GM21825 (cell line): Measurements from ENCODE around the gene TSPAN7.

Experiments used
- ATAC-seq: cut with Tn5 transposase; IDR thresholded peaks from one replicate; pipeline ENCODE4 v1.9.1; 2021; ENCODE audit warnings: mild to moderate bottlenecking, moderate library complexity; ENCODE audit not compliant: unreplicated experiment

TSPAN7 gene

DNA sequence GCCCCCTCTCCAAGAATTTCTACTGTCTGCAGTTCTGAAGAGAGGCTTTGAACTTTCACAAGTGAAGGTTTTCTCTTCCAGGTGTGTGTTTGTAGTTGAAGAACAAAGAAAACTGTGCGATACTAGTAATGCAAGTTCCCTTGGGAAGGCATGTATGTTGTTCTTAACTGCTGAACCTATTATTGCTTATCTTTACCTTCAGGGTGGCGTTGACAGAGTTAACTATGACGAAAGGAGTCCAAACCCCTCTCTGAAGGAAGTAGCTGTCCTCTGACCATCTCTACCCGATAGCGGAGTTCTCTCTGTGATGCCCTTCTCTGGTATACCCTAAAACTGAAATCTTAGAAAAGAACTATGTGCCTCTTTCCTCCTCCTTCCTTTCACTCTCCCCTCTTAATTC lies 79.9 kb downstream of the TSPAN7 start:
- ATAC-seq, result no peak

DNA sequence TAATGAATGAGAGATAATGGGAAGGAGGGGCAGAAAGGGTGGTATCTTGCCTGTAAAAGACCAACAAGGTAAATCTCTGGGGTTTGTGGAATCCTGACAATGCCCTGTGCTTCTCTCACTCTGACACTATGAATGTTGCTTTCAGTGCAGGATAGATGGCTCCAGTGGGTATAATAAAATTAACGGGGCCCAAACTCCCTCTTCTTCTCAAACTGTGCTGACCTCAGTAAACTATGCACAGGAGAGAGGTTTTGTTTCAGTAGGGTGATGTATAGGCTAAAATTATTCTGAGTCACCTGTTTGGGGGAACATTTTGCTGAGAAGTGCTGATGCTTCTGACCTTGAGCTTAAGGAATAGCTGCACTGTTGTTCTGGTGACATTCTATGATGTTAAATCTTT lies 82.6 kb downstream of the TSPAN7 start:
- ATAC-seq, result no peak

DNA sequence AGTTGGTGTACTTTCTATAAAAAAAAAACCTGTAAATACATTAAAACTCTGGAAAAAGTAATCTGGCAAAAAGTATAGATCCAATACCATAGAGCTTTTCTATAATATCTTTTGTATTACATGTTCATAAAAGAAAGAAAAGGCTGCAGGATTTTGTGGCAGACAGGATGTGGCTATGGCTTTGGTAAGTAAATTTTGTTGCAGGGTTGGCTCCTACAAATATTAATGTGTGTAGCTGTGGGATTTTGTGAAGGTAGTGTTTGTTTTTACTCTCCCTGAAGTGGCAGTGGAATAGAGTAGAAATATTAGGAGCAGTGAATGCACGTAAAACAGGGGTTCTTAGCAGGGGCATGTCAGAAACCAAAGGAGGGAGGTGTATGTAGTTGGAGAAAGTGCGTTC lies 84.8 kb downstream of the TSPAN7 start:
- no peak for ATAC-seq

DNA sequence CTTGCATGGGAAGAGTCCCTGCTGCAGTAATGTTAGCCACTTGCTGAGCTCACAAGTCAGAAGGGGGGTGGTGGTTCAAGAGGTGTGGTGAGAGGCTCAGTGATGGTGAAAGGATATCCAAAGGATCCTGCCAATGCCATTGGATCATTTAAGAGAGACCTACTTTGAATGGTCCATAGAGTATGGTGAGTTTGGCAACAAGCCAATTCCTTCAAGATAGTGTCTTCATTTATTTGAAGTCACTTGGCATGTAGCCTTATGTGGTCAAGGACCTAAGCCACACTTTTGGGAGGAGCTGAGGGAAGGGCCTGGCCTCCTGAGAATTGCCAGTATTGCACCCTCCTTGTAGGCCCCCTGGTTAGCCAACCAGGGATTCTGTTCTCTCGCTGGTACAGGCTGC lies 87.9 kb downstream of the TSPAN7 start:
- ATAC-seq, result no peak

DNA sequence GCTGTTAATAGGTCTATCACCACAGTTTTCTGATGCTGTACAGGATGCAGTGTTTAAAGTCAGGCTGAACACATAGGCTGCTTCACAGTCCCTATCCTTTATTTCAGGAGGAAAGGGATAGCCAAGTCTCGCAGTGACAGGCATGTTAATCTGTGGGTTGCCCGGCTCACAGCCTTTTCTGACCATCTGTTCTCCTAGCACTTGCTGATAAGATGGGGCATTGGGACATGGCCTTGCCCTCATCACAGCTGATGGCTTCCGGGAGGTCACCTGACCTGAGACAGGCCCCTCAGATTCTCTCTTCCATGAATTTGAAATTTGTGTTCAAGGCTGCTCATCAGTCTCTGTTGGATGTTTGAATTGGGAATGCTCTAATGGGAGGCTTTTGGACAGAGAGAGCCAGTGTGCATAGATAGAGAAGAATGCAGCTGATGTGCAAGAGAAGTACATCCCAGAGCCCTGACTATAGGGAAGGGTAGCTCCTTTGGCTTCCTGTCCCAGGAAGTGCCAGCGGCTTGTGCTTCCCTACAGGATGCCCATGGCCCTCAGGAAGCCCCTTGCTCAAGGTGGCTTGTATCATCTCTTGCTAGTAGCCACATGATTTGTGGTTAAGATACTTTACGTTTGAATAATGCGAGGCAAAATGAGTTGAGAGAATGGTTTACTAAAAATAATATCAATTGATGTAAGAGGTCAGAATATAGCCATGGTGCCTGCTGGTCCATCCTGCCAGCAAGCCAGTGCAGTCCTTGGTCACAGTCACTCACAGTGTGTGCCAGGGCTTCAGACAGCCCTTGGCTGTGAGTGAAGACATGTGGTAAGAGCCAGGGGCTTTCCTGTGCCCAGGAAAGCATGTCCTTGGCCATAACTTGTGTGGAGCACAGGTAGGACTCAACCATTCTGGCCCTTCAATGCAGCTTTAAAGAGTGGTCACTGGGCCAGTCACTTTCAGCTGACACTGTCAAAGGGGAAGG lies 88.6 kb downstream of the TSPAN7 start:
- ATAC-seq, result no peak

DNA sequence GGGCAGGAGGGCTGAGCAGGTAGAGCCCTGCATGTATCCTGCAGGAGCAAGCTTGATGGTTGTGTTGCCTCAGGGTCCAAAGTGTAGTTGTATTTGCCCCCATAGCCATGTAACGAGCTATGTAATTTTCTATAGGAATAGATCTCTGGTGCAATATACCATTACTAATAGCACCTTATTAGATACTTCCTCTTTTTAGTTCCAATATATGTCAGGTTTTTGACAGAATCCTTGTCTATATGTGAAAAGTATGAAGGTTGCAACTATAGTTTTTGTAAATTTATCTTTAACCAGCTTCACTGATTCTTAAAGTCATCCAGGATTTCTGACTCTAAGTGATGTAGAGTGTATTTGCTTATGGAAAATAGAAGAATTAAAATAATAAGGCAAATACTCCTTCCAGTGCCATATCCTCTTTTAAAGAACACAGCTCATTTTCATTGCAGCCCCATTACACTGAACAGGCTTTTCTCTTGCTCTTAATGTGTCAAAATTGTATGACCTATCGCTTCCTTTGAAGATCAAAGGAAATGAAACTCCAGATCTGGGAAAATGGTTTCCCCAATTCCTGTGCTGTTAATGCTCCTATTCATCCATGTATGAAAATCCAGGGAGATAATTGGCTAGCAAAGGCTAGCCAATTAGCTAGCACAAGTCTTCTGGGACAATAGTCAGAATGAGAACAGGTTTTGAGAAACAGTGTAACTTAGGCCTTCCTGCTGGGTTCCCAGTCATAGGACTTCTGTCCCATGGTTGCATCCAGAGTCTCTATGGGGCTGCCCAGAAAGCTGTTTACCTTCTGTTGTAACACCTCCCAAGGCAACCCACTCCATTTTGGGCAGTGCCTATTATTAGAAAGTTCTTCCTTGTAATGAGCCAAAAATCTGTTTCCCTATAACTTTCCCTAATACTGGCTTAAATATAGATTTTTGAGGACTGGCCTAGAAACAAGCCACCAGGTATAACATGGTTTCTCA lies 90.6 kb downstream of the TSPAN7 start:
- no peak for ATAC-seq

DNA sequence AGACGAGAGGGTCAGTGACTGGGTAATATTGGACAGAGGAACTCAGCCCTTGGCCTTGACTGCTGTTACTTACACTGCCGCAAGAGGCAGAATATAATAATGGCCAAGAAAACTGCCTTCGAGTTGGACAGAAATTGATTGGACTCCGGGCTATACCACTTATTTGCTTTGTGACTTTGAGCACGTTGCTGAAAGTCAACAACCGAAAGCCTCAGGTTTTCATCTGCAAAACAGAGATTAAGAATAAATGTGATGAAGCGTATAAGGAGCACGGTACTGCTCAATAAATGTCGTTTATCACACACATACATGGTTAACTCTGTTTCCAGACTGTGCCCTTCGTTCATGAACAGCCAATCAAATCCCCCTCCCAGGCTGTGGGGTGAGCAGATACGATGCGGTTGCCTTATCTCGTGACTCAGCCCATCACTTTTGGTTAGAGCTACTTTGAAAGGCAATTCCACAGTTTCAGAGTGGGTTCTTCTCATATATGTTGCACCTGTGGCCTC lies 91.6 kb downstream of the TSPAN7 start:
- ATAC-seq, result no peak

DNA sequence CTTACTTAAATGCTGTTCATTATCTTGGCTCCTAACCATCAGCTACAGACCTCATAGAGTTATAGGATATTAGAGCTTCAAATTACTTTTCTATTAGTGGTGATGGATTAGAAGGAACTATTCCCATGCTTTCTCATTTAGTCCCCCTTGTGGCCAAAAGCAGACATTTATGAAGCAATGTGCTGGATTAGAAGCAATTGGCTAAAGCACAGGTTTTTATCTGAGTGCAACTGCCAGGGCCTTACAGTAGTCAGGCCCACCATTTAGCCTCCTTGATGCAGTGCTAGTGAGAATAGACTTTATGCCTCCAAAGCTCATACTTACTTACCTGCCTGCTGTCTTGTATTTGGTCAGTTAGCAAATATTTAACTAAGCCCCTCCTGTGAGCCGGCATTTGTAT lies 93.0 kb downstream of the TSPAN7 start:
- no peak for ATAC-seq

DNA sequence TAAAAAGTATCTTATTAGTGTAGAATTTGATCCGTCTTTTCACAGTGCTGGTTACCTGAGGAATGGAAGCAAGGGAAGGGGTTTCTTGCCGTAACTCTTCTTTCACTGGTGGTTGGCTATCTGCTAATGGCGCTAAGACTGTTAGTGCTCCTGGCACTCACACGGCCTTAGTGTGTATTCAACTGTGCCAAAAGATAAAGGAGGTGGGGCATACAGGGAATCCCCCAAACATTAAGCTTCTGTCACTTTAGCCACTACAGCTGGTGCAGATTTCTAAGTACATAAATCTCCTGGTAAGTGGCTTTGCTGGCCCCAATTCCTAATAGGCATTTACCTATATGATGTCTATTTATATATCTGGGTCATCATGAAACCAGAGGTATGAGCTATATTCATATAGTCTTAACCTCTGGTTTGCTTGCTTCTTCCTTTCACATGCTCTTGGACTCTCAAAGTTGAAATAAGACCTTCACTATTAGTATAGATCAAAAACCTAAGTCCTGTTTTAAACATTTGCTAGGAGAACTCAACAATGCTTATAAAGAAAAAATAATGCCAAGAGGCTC lies 95.1 kb downstream of the TSPAN7 start:
- ATAC-seq, result no peak

DNA sequence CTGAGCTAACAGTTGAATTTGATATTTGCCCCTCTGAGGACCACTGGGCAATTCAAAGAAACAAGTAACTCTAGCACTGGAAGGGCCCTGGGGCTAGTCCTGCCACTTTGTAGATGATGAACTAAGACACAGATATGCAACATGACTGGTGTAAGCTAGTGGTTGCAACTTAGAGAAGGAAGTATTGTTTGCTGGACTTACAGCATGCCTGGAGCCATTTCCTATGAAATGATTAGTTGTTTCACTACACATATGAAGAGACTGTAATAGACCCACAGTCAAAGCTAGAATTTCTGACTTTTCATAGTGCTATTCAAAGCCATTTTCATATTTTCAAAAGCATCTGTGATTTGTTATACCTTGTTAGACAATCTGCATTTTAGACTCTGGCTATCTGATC lies 96.2 kb downstream of the TSPAN7 start:
- ATAC-seq, result no peak

DNA sequence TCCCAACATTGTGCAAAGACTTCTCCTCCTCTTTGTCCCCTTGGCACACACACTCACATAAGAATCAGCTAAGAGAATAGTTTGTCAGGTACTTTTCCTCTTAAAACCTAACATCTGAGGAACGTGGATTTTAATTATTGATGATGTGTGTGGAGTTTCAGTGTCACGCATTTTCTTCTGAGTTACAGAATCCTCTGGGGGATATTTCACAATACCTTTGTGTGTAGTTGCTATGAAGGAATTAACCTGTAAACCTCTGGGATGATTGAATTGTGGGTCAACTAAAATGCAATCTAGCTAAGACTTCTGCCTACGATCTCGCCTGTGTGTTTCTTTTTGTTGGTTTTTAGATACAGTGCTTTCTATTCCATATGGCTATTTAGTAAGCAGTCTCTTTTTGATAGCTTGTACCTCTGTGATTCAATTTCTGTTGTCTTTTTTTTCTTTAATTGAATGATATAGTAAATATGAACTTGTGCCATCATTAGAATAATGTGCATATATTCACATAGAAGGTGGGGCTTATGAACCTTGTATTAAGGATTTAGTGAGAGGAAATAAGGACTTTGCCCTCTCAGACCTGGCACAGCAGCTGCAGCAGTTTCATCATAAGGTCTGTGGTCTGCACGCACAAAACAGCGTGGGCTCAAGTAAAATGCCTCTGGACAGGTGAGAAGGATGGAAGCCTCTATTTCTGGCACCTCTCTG lies 99.2 kb downstream of the TSPAN7 start:
- no peak for ATAC-seq

DNA sequence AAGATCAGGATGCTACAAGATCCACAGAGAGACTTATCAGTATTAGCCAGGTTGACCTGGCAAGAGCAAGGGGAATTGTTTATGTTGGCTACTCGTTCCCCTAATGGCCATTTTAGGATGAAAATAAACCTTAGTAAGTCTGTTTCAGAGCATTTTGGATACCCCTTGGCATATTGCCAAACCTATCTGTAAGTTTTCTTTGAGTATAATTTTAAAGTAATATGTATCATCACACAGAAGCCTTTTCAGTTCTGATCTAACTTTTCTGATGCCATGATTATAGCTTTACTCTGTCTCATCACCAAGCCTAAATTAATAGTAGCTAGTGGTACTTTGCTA lies 99.7 kb downstream of the TSPAN7 start:
- no peak for ATAC-seq

DNA sequence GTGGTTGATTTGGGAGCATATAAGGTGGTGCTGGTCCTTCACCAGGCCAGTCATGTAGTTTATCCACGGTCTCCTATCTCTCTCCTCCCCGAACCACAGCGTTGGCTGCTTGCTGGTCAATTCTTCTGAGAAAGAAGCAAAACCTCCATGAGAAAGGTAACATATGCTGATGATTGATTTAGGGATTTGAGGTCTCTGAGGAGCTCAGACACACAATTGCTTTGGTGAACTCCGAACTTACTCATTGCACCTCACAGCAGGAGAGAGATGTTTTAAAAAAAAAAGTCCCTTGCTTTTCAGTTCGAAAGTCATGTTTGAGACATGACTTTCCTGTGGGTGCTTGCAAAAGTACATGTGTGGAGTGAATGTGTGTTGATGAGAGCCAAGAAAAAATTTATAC lies 100.2 kb downstream of the TSPAN7 start:
- ATAC-seq, result no peak

DNA sequence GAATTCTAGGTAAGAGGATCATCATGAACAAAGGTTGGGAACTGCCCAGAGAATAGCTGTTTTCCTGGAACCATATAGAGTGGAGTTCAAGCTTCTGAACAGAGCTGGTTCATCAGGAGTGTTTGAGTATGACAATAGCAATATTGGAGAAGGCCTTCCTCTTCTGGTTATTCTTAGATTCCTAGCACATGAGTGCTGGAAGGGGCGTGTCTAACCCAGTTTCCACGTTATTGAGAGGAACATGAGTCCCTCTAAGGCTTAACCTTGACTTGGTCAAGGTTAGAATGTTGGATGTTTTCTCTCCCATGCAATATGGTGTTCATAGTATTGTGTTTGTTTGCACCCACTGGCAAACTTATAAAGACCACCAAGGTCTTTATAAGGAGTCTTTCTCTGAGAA lies 101.3 kb downstream of the TSPAN7 start:
- ATAC-seq, result no peak

DNA sequence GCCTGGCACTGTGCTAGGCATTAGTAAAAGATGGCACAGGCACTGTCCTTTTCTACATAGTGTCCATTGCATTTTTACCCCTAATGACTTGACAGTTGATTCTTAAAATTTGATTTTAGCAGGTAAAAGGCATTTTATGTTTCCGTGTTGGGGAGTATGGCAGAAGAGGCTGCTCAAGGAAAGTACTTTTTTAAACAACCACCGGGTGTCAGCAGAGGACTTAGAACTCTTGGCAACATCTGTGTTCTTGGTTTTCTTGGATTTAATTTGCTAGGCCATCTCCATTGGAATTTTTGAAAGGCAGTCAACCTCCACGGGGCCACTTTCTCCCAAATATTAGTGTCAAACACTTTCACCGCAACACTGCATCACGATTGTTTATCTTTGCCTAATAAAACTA lies 102.9 kb downstream of the TSPAN7 start:
- no peak for ATAC-seq

DNA sequence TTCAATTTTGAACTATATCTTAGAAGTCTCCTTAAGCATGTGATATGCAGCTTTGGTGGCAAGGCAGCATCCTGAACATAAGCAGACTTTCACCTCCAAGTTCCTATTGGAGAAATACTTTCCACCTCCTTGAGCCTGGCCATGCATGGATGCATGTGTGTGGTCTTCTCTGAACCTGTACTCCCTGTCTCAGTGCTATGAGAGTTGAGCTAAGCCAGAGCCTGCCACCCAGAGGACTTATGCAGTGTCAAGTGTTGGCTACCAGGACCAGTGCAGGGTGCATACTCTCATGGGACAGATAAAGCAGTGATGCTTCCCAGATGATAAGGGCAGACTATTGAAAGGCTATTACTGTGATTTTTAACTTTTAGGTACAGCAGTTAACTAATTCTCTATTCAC lies 105.6 kb downstream of the TSPAN7 start:
- no peak for ATAC-seq

DNA sequence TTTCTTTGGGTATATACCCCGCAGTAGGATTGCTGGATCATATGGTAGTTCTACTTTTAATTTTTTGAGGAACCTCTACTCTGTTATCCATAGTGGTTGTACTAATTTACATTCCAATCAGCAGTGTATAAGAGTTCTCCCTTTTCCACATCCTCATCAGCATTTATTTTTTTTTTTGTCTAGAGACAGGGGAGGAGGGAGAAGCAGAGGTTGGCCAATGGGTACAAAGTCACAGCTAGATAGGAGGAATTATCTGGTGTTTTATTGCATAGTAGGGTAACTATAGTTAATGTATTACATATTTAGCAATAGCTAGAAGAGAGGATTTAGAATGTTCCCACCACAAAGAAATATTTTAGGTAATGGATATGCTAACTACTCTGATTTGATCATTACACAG lies 107.4 kb downstream of the TSPAN7 start:
- ATAC-seq, result no peak

DNA sequence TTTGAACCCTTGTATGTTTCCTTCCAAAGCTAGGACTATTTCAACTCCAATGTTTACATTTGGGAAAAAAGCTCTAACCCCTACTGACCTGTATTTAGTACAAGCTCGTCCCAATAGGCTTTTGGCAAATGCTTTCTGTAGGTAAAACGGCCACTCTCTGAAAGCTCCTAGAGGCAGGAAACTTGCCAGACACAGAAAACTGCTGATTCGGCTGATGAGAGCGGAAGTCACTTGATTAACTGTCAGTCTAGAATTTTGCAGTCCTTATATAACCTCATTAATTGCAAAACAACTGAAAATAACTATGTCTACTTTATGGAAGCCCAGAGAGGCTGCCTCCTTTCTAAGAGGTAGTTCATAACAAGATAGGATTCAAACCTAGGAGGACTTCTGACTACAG lies 108.1 kb downstream of the TSPAN7 start:
- ATAC-seq, result no peak

DNA sequence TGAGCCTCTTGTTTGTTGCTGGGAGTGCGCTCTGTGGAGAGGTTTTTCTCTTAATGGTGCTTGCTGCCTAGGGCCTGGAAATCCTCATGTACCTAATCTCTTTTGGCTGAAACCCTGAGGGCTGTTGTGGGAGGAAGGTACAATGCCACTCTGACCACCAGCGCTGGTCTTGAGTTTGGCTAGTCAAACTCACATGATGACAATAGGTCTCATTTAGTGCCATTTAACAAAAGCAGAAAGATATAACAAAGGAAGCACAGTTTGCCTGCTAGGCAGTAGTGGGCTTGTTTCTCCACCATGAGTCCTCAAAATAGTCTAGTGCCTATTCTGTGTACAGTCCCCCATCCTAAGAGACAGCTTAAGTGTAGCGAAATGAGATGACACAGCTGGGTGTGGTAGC lies 111.3 kb downstream of the TSPAN7 start:
- no peak for ATAC-seq

DNA sequence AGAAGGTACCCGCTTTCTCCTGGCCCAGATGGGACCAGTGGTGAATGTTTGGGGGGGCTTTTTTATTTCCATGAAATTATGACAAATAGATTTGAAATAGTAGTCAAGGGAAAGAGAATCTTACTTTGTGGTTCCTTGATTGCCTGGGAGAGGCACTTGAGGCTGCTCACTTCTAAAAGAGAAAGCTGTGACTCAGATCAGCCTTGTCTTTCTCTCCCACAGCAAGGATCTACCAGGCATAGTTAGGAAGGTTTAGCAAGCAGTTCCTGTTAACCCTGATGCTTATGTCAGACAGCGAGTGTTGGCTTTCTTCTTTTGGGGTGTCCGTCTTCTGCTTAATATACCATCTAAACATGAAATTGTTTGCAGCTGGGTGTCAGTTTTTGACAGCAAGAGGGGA lies 114.5 kb downstream of the TSPAN7 start:
- no peak for ATAC-seq

DNA sequence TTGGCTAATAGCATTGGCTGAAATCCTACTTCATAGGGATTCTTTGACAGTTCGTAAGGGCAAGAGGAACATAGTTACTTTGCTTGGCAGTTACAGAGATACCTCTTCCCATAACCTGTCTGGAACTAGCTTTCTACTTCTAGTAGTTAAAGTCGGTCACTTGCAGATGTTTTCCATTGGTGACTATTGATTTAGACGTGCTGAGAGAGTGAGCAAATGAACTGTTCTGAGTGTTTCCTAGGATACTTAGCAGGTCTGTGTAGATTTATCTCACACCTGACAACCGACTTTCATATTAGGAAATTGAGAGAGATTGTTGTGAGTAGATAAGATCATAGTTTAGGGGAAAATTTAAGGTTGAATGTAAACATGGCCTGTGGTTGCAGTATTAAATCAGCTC lies 116.8 kb downstream of the TSPAN7 start:
- no peak for ATAC-seq
